Endothelial cell of umbilical vein (primary cell): ENCODE measurements around the gene CCAR1. TPM values are rescaled to one million over a fixed set of nuclear protein-coding genes. Genes with fewer than 3 reads are reported as not detected.

Experiments
- BruUV-seq: library from RNA; stranded (reverse); fragments of 400-500 nt; replicated peaks from 2 replicates; lab custom pipeline; 2021; lab: Mats Ljungman, UMichigan
- CTCF ChIA-PET: fragments of 300-600, 350-600 bp; sonication (Branson Sonifier 250); formaldehyde crosslinking; loops from one replicate; lab custom pipeline; 2021; ENCODE audit warnings: antibody characterized with exemption, inconsistent platforms; lab: Charles Lee
- POLR2A ChIA-PET: fragments of 300-600, 350-600 bp; sonication (Branson Sonifier 250); formaldehyde crosslinking; loops from one replicate; lab custom pipeline; 2021; ENCODE audit warnings: antibody characterized with exemption, inconsistent platforms; lab: Charles Lee
- DNase-seq: peaks from one replicate; pipeline ENCODE4 v3.0.0-alpha.2; 2011; ENCODE audit warnings: low read depth, low spot score
- FAIRE-seq: peaks from 2 replicates; lab custom pipeline; 2011; peaks lifted over from hg19 to GRCh38; lab: Jason Lieb, UNC
- H2AFZ ChIP-seq: 2 replicates; pipeline ENCODE4 v1.6.0; 2012; ENCODE audit warnings: low read depth, low read length, control low read depth, inconsistent platforms
- H3K27ac ChIP-seq: 2 replicates; pipeline ENCODE4 v1.5.1; 2011; ENCODE audit warnings: low read depth, mild to moderate bottlenecking, control low read depth, low read length, moderate library complexity; ENCODE audit not compliant: insufficient read depth
- H3K27me3 ChIP-seq, 2 experiments: 2 replicates each; pipeline versions ENCODE4 v1.6.0 to v1.6.1; 2011; ENCODE audit warnings: low read length in 2 of 2, mixed read lengths in 1 of 2; ENCODE audit not compliant: control insufficient read depth in 2 of 2, insufficient read depth in 2 of 2
- H3K36me3 ChIP-seq, 2 experiments: 2 replicates in 1 of 2; 3 replicates in 1 of 2; pipeline ENCODE4 v1.5.1; 2011; ENCODE audit warnings: low read length in 2 of 2, mild to moderate bottlenecking in 1 of 2, moderate library complexity in 1 of 2; ENCODE audit not compliant: control insufficient read depth in 2 of 2, insufficient read depth in 2 of 2; ENCODE audit errors: extremely low read depth in 1 of 2
- H3K4me1 ChIP-seq: 3 replicates; pipeline ENCODE4 v1.5.1; 2011; ENCODE audit warnings: mild to moderate bottlenecking, low read length; ENCODE audit not compliant: control insufficient read depth, insufficient read depth; ENCODE audit errors: extremely low read depth
- H3K4me2 ChIP-seq: 2 replicates; pipeline ENCODE4 v1.6.1; 2011; ENCODE audit warnings: low read length, control low read depth, mixed read lengths; ENCODE audit not compliant: insufficient read depth
- H3K4me3 ChIP-seq, 3 experiments: fragments of 200-600 bp in 1 of 3; sonication (generic), shearing (Covaris generic) in 1 of 3; replicated peaks in 1 of 3; 2 replicates each; pipeline ENCODE4 v1.5.1; 2011 to 2016; ENCODE audit warnings: control low read depth in 3 of 3, low read length in 3 of 3, mild to moderate bottlenecking in 2 of 3, inconsistent platforms in 1 of 3, low read depth in 1 of 3, moderate library complexity in 1 of 3; ENCODE audit not compliant: insufficient read depth in 1 of 3
- H3K79me2 ChIP-seq: 2 replicates; pipeline ENCODE4 v1.6.0; 2012; ENCODE audit warnings: low read length, inconsistent platforms; ENCODE audit not compliant: control insufficient read depth, insufficient read depth
- H3K9ac ChIP-seq: replicated peaks from 2 replicates; pipeline ENCODE3; 2011; ENCODE audit warnings: low read length, control low read depth; ENCODE audit not compliant: insufficient read depth; ENCODE audit errors: extremely low read depth
- H3K9me1 ChIP-seq: replicated peaks from 3 replicates; pipeline ENCODE4 v1.6.0; 2011; ENCODE audit warnings: mild to moderate bottlenecking, low read length; ENCODE audit not compliant: control insufficient read depth, insufficient read depth; ENCODE audit errors: extremely low read depth
- H3K9me3 ChIP-seq: replicated peaks from 2 replicates; pipeline ENCODE4 v1.5.1; 2012; ENCODE audit warnings: low read length, inconsistent platforms; ENCODE audit not compliant: control insufficient read depth, insufficient read depth
- H4K20me1 ChIP-seq: replicated peaks from 2 replicates; pipeline ENCODE3; 2011; ENCODE audit warnings: mild to moderate bottlenecking, low read length; ENCODE audit not compliant: control insufficient read depth, insufficient read depth; ENCODE audit errors: extremely low read depth
- CTCF ChIP-seq, 2 donors: IDR thresholded peaks; 1 replicate in 1 of 2; 2 replicates in 1 of 2; pipeline ENCODE4 v1.5.1; 2011; ENCODE audit warnings: low read length in 2 of 2, mild to moderate bottlenecking in 2 of 2, moderate library complexity in 2 of 2, control low read depth in 1 of 2, inconsistent platforms in 1 of 2, low read depth in 1 of 2; ENCODE audit not compliant: insufficient read depth in 1 of 2; ENCODE audit errors: extremely low read depth in 1 of 2
- EZH2 ChIP-seq: IDR thresholded peaks from 2 replicates; pipeline ENCODE4 v1.6.1; 2012; ENCODE audit warnings: borderline replicate concordance, low read depth, mild to moderate bottlenecking, moderate library complexity, low read length, inconsistent platforms; ENCODE audit not compliant: severe bottlenecking
- FOS ChIP-seq: IDR thresholded peaks from 2 replicates; pipeline ENCODE4 v1.6.1; 2011; ENCODE audit warnings: mild to moderate bottlenecking, low read length, moderate library complexity, borderline replicate concordance; ENCODE audit not compliant: insufficient read depth
- GATA2 ChIP-seq: IDR thresholded peaks from 2 replicates; pipeline ENCODE4 v1.7.0; 2011; ENCODE audit warnings: low read depth, mild to moderate bottlenecking, moderate library complexity, mixed read lengths, low read length; ENCODE audit not compliant: insufficient read length, insufficient read depth
- JUN ChIP-seq: IDR thresholded peaks from 2 replicates; pipeline ENCODE4 v1.6.1; 2011; ENCODE audit warnings: borderline replicate concordance, low read depth; ENCODE audit not compliant: insufficient read length, insufficient read depth
- MAX ChIP-seq: IDR thresholded peaks from 2 replicates; pipeline ENCODE4 v1.6.1; 2011; ENCODE audit not compliant: insufficient read depth, insufficient read length
- MYC ChIP-seq: IDR thresholded peaks from one replicate; pipeline ENCODE4 v1.6.1; 2011; ENCODE audit warnings: mild to moderate bottlenecking, low read depth, low read length
- POLR2A ChIP-seq: IDR thresholded peaks from 2 replicates; pipeline ENCODE4 v1.6.1; 2012; ENCODE audit warnings: low read depth, mild to moderate bottlenecking, control low read depth, low read length
- POLR2AphosphoS5 ChIP-seq: IDR thresholded peaks from 2 replicates; pipeline ENCODE4 v1.6.1; 2012; ENCODE audit warnings: low read depth, mild to moderate bottlenecking, control low read depth, low read length, moderate library complexity; ENCODE audit not compliant: insufficient read depth
- dilution Hi-C: fragments of 300-500 bp; cut with MboI; formaldehyde crosslinking; loops from one replicate; pipeline ENCODE4 v1.15.0; 2019; ENCODE audit warnings: low sequenced_read_pairs; ENCODE audit not compliant: extremely low pct_ligation_motif_present
- intact Hi-C: fragments of 100-400 bp; cut with micrococcal nuclease; formaldehyde crosslinking; loops from one replicate; pipeline ENCODE4 v1.10.0; 2022
- polyA plus RNA-seq, 4 experiments: library from polyadenylated mRNA; depleted of rRNA in 3 of 4; stranded (reverse) in 3 of 4; unstranded in 1 of 4; fragments of >200 nt; gene quantifications; 2 replicates each; pipeline versions ENCODE4 v1.2.1 to v1.2.3, GENCODE V29; 2011 to 2012; ENCODE audit warnings: missing spikeins in 1 of 4
- total RNA-seq: library from RNA; stranded (reverse); gene quantifications from 2 replicates; pipeline ENCODE4 v1.2.3, GENCODE V29; 2021

Gene CCAR1
- total and polyA plus RNA-seq, 2 donors (not counting 3 experiments of a cell fraction or from before 2014, with no cell fraction given): 59.8 to 92.9 TPM

- no peaks in the 10 kb centered on the region for H3K9me1 ChIP-seq
- H3K27me3 ChIP-seq: no peaks in the 10 kb centered on the region
- dilution Hi-C loops: no loop called here
- TF ChIP-seq GATA2 (no peak), MAX (no peak), MYC (no peak), POLR2A (no peak), CTCF (IDR thresholded peaks at IDR 0.05; ENCODE audit: extremely low read depth in 1 of 2, insufficient read depth in 1 of 2, low read depth in 1 of 2, low read length in 2 of 2) (no peak), POLR2AphosphoS5 (no peak), JUN (no peak), FOS (no peak), EZH2 (no peak)
- no TSS peak for BruUV-seq
- H3K79me2 ChIP-seq: no peaks in the 10 kb centered on the region
- DNase-seq (no peak), FAIRE-seq (no peak)
- H3K9me3 ChIP-seq: no peaks in the 10 kb centered on the region
- no peaks in the 10 kb centered on the region for H4K20me1 ChIP-seq
- H3K4me3 ChIP-seq: no peak overlapping the region
- intact Hi-C loops: no loop called here
- no peak overlapping the region for H3K4me2 ChIP-seq
- H2AFZ ChIP-seq: no peak overlapping the region
- ChIA-PET POLR2A (no interaction called here), CTCF (interaction anchor here (0.6 to 1.2 kb wide), 4 partner anchors 9 to 143 kb away, joined by 3 to 4 read pairs (median 3); no protein-coding TSS in a partner anchor)
- H3K36me3 ChIP-seq: peaks cover 4 to 5% of the 10 kb centered on the region in 2 experiments
- H3K27ac ChIP-seq: no peak overlapping the region
- H3K9ac ChIP-seq: no peak overlapping the region
- no peaks in the 10 kb centered on the region for H3K4me1 ChIP-seq
Observed at GRCh38 chr10:68795886-68796532, 75.0 kb downstream of the CCAR1 start.
